ENCODE data around the gene SEC24B.

SEC24B gene

GRCh38 chr4:109433205-109434006 lies at the start of gene SEC24B:
TSS of gene SEC24B (plus strand) at chr4:109433815. CDS start at chr4:109433870, 55 bp downstream.
- DNase-seq (ENCODE audit: low read depth) = no peak
- peak; percentile 52 for TF ChIP-seq CTCF (conservative IDR thresholded peaks at IDR 0.05; ENCODE audit: low read depth, low read length)
- H3K4me3 ChIP-seq (ENCODE audit: low read length) = peak within 1 kb of the TSS; percentile 81

DNA sequence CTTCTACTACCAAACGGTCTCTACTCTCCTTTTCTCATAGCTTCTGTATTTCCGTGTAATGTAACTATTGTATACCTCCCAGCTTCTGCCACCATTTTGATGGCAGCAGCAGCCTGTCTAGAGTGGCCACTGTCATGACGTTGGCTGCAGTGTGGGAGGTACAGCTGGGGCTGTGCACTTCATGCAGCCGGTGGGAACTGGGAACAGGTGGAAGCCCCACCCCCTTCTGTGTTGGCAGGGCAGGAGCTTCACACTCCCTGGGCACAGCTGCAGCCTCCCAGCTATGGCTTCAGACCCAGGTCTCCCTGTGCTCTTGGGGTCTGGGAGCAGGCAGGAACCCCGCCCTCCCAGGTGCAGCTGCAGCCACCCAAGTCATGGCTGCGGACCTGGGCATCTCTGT lies 49.8 kb upstream of the SEC24B start:
- no peak overlapping the region for H3K4me3 ChIP-seq (ENCODE audit: low read length)
- DNase-seq (ENCODE audit: low read depth) = no peak
- TF ChIP-seq CTCF (conservative IDR thresholded peaks at IDR 0.05; ENCODE audit: low read depth, low read length) = no peak

DNA sequence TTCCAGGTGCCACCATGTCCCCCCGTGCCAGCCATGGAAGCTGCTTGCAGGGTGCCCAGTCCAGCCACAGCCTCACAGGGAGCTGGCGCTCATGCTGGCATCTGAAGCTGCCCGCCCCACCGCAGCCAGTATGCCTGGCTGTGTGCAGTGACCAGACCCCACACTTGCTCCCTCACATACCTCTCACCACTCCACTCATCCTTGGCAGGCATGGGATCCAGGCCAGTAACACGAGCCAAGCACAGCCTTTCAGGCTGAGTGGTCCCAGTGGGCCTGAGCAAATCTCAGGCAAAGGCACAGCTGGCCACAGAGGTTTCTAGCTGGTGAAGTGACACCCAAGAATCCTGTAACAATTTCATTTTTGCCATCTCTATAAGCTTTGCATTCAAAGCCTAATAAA lies 48.4 kb upstream of the SEC24B start:
- H3K4me3 ChIP-seq (ENCODE audit: low read length) = no peak overlapping the region
- DNase-seq (ENCODE audit: low read depth) = no peak
- no peak for TF ChIP-seq CTCF (conservative IDR thresholded peaks at IDR 0.05; ENCODE audit: low read depth, low read length)

- no peak overlapping the region for H3K4me3 ChIP-seq (ENCODE audit: low read length)
- no peak for TF ChIP-seq CTCF (conservative IDR thresholded peaks at IDR 0.05; ENCODE audit: low read depth, low read length)
- no peak for DNase-seq (ENCODE audit: low read depth)
These were observed 44.1 kb upstream of the SEC24B start for GRCh38 chr4:109389369-109390114.

GRCh38 chr4:109390115-109390768 lies 43.4 kb upstream of the SEC24B start:
- no peak for TF ChIP-seq CTCF (conservative IDR thresholded peaks at IDR 0.05; ENCODE audit: low read depth, low read length)
- H3K4me3 ChIP-seq (ENCODE audit: low read length) = no peak overlapping the region

GRCh38 chr4:109395694-109396093 lies 37.9 kb upstream of the SEC24B start:
- no peak overlapping the region for H3K4me3 ChIP-seq (ENCODE audit: low read length)
- DNase-seq (ENCODE audit: low read depth) = no peak
- no peak for TF ChIP-seq CTCF (conservative IDR thresholded peaks at IDR 0.05; ENCODE audit: low read depth, low read length)

More at GRCh38 chr4:109390115-109390768, 43.4 kb upstream of the SEC24B start:
- DNase-seq (ENCODE audit: low read depth) = no peak
